A549 treated with CpdA at 1 μM for 4 hours (cell line): Measurements from ENCODE around the gene MT1B. TPM values are rescaled to one million over a fixed set of nuclear protein-coding genes. Genes with fewer than 3 reads are reported as not detected.

ENCODE experiments used
- total RNA-seq: library from RNA; stranded (reverse); fragments of 200-300 nt; extraction: Qiagen RNA extraction; gene quantifications from 5 replicates; pipeline ENCODE4 v1.2.3, GENCODE V29; 2022; ENCODE audit warnings: low read depth

Gene MT1B
- not detected in 5 replicates for total RNA-seq

DNA sequence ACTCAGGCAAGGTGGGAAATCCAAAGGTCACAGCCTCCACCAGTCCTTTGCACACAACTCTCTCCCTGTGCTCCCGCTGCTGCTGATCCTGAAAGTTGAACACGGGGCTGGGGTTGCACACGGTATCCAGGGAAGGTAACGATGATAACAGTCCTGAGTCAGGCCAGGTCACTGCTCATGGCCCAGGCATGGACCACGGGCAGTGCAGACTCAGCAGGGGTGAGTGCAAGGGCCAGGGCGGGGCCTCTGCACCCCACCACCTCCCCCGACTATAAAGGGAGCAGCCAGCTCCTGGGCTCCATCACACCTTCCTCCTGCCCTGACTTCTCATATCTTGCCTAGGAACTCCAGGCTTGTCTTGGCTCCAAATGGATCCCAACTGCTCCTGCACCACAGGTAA lies at the start of gene MT1B:
MT1B (plus strand) TSS at position 301 of the 400 bp plus-strand sequence; CDS start at position 369, 68 bp downstream.

DNA sequence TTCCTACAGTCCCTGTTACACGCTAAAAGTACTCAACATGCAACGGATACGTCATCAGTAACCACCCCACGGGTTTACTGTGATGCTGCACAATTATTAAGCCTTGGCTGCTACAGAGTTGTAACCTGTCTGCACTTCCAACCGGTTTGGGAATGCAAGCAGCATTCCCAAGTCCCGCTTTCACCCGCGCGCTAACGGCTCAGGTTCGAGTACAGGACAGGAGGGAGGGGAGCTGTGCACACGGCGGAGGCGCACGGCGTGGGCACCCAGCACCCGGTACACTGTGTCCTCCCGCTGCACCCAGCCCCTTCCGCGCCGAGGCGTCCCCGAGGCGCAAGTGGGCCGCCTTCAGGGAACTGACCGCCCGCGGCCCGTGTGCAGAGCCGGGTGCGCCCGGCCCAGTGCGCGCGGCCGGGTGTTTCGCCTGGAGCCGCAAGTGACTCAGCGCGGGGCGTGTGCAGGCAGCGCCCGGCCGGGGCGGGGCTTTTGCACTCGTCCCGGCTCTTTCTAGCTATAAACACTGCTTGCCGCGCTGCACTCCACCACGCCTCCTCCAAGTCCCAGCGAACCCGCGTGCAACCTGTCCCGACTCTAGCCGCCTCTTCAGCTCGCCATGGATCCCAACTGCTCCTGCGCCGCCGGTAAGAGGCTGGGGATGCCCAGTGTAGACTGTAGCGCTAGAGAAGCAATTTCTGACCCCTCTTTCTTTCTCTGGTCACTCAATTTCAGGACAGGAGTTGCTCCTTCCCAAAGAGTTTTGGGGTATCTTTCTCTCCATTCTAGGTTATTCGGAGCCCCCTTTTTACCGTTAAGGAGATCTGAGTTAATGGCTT lies 43.4 kb upstream of the MT1B start, which contains the start of gene MT2A:
MT2A (plus strand) TSS at position 542 of the 833 bp plus-strand sequence; CDS start at position 614, 72 bp downstream.

DNA sequence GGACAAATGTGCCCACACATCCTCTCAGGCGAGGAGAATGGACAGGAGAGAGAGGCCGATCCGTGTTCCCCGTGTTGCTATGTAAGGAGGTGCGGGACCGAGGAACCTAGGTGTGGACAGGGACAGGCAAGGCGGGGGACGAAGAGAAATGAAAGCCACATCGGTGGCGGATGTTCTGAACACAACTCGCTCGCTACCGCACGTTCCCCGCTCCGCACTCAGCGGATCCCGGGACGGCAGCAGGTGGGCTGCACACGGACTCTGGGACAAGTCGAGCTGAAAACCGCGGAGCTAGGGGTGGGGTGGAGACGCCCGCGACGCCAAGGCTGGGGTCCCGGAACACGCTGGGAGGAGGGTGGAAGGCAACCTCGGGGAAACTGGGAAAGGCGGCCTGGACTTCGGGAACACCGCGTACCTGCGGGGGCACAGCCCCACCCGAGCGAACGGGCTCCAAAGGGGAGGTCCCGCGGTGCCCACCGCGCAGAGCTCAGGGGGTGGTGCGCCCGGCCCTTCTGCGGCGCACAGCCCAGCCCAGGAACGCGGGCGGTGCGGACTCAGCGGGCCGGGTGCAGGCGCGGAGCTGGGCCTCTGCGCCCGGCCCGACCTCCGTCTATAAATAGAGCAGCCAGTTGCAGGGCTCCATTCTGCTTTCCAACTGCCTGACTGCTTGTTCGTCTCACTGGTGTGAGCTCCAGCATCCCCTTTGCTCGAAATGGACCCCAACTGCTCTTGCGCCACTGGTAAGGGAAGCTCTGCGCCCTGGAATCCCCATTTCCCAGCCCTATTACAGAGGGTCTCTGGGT lies 26.3 kb upstream of the MT1B start, which contains the start of gene MT1E:
MT1E (plus strand) TSS at position 642 of the 803 bp plus-strand sequence; CDS start at position 713, 71 bp downstream.

DNA sequence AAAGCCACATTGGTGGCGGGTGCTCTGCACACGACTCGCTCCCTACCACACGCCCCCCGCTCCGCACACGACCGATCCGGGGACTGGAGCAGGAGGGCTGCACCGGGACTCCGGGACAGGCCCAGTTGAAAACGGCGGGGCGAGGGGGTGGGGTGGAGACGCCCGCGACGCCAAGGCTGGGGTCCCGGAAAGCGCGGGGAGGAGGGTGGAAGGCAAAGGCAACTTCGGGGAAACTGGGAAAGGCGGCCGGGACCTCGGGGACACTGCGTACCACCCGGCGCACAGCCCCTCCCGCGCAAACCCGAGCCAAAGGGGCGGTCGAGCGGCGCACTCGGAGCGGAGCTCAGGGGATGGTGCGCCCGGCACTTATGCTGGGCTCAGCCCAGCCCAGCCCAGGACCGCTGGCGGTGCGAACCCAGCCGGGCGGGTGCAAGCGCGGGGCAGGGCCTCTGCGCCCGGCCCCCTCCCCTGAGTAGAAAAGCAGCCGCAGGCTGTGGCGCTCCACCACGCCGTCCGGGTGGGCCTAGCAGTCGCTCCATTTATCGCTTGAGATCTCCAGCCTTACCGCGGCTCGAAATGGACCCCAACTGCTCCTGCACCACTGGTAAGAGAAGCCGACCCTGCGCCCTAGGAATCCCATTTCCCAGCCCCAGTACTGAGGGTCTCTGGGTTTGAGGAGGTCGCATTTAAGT lies 19.4 kb upstream of the MT1B start, which contains the start of gene MT1M:
MT1M (plus strand) TSS at position 504 of the 692 bp plus-strand sequence; CDS start at position 577, 73 bp downstream.

DNA sequence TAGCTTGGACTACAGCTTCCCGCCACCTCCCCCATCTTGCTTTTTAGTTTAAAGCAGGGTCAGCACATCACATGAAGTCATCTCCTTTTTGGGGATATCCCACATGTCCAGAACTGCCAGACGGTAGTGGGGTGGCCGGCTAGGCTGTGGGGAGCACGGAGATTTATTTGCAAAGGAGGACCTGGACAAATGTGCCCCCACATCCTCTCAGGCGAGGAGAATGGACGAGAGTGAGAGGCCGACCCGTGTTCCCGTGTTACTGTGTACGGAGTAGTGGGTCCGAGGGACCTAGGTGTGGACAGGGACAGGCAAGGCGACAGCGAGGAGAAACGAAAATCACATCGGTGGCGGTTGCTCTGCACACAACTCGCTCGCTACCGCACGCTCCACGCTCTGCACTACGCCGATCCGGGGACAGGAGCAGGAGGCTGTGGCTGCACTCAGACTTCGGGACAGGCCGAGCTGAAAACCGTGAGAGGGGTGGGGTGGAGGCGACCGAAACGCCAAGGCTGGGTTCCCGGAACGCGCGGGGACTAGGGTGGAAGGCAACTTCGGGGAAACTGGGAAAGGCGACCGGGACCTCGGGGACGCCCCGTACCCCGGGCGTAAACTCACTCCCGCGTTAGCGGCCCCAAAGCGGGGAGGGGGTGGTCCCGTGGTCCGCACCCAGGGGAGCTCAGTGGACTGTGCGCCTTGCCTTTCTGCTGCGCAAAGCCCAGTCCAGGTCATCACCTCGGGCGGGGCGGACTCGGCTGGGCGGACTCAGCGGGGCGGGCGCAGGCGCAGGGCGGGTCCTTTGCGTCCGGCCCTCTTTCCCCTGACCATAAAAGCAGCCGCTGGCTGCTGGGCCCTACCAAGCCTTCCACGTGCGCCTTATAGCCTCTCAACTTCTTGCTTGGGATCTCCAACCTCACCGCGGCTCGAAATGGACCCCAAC lies 13.6 kb upstream of the MT1B start, which contains the start of gene MT1A:
MT1A (plus strand) TSS at position 853 of the 937 bp plus-strand sequence; CDS start at position 926, 73 bp downstream.

DNA sequence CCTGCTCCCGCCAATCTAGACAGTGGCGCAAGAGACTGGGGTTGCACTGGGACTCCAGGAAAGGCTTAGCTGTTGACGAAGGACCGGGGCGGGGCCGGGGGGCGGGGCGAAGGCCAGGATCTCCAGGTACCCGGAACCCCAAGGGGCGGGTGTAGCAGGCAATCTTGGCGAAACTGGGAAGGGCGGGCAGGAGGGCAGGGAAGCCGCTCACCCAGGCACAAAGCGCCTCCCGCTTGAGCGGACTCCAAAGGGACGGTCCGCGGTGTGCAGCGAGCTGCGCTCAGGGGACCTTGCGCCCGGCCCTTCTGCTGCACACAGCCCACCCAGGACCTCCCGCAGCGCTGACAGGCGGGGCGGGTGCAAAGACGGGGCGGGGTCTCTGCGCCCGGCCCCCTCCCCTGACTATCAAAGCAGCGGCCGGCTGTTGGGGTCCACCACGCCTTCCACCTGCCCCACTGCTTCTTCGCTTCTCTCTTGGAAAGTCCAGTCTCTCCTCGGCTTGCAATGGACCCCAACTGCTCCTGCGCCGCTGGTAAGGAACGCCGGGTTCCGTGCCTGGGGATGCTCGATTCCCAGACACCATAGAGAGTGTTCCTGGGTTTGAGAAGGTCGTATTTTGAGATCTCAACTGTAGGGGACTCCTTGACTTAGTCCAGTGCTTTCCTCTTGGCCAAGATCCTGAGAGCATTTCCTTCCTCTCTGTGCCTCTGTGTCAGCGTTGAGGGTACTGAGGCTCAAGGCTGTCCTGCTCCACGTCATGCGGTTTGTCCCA lies 6.1 kb downstream of the MT1B start, which contains the start of gene MT1F:
MT1F (plus strand) TSS at position 405 of the 772 bp plus-strand sequence; CDS start at position 505, 100 bp downstream.

DNA sequence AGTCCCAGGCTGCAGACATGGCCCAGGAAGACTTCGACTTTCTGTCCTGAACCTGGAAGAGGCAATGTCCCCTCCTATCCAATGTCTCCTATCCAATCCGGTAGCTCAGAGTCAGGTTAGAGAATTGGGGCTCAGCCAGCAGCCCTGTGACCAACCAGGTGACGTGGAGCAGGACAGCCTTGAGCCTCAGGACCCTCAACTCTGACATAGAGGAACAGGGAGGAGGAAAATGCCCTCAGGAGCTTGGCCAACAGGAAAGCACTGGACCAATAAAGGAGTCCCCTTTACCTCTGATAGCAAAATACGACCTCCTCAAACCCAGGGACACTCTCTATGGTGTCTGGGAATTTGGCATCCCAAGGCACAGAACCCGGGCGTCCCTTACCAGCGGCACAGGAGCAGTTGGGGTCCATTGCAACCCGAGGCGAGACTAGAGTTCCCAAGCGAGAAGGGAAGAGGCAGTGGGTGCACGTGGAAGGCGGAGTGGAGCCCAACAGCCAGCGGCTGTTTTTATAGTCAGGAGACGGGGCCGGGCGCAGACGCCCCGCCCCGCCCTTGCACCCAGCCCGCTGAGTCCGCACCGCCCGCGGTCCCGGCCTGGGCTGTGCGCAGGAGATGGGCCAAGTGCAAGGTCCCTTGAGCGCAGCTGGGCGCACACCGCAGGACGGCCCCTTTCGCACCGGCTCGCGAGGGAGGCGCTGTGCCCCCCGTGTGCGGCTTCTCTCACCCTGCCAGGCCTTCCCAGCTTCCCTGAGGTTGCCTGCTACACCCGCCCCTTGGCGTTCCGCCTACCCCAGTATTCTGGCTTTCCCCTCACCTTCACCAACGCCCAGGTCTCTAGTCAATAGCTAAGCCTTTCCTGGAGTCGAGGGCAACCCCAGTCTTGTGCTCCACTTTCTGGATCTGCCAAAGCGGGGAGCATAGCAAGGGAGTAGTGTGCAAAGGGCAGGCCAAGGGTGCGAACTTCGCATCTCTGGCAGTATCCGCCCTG lies 16.2 kb downstream of the MT1B start, which contains the start of gene MT1G:
MT1G (minus strand) TSS at position 485 of the 991 bp plus-strand sequence; CDS start at position 413, 72 bp downstream.

DNA sequence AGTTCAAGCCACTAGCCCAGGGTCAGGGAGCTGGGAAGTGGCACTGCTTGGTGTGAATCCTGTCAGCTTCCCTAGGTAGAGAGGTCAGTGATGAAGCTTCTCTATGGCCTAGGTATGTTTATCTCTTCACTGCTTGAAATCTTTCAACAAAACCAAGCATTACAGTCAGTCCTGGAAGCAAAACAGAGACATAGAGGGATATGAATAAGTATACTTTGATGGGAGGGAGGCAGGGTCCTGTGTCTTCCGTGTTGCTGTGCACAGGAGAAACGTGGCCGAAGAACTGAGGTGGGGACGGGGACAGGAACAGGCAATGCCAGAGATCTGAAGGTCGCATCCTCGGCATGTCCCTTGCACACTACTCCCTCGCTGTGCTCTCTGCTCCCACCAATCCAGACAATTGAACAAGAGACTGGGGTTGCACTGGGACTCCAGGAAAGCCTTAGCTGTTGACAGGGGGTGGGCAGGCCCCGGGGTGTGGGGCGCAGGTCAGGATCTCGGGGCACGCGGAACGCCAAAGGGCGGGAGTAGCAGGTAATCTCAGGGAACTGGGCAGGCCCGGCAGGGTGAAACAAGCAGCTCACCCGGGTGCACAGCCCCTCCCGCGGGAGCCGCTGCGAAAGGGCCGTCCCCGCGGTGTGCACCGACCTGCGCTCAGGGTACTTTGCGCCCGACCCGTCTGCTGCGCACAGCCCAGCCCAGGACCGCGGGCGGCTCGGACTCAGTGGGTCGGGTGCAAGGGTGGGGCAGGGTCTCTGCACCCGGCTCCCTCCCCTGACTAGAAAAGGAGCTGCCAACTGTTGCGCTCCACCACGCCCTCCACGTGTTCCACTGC lies 17.5 kb downstream of the MT1B start, which contains the start of gene MT1H:
MT1H (plus strand) TSS at position 810 of the 835 bp plus-strand sequence. CDS start 71 bp downstream, outside the sequence.

DNA sequence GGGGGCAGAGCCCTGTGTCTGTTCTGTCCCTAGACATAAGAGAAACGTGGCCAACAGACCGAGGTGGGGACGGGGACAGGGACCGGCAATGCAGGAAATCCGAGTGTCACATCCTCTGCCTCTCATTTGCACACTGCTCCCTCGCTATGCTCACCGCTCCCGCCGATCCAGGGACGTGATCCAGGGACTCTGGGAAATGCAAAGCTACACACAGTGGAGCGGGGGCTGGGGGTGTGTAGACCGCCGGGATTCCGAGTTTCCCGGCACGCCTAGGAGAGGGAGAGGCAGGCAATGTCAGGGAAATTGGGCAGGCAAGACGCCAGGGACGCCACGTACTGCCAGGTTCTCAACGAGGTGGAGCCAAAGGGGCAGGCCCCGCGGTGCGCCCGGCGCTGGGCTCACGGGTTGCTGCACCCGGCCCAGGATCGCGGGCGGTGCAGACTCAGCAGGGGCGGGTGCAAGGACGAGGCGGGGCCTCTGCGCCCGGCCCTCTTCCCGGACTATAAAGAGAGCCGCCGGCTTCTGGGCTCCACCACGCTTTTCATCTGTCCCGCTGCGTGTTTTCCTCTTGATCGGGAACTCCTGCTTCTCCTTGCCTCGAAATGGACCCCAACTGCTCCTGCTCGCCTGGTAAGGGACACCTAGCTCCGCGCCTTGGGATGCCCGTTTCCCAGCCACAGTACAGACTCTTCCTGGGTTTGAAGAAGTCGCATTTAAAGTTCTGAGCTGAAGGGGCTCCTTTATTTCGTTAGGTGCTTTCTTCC lies 30.4 kb downstream of the MT1B start, which contains the start of gene MT1X:
MT1X (plus strand) TSS at position 532 of the 764 bp plus-strand sequence; CDS start at position 603, 71 bp downstream.

Other genes with a start within 250 kb of the MT1B start
- 56.4 to 67.6 TPM (median 59.3 TPM) in 5 replicates for gene AMFR, start 226.3 kb upstream of the MT1B start, total RNA-seq
- 105 to 122 TPM (median 110 TPM) in 5 replicates for gene NUDT21, start 200.6 kb upstream of the MT1B start, total RNA-seq
- gene OGFOD1, start 200.3 kb upstream of the MT1B start, total RNA-seq = 63.9 to 103 TPM (median 74.3 TPM) in 5 replicates
- 16.3 to 21.6 TPM (median 19.4 TPM) in 5 replicates for gene BBS2, start 131.9 kb upstream of the MT1B start, total RNA-seq
- not detected in 5 replicates for gene MT4, start 86.8 kb upstream of the MT1B start, total RNA-seq
- 1.5 TPM in 1 of 5 replicates, not detected in the others for gene MT3, start 62.4 kb upstream of the MT1B start, total RNA-seq
- gene MT2A, start 43.3 kb upstream of the MT1B start, total RNA-seq = 559 to 813 TPM (median 661 TPM) in 5 replicates
- 0.80 TPM in 1 of 5 replicates, not detected in the others for gene MT1E, start 26.1 kb upstream of the MT1B start, total RNA-seq
- not detected in 5 replicates for gene MT1M, start 19.2 kb upstream of the MT1B start, total RNA-seq
- gene MT1A, start 13.2 kb upstream of the MT1B start, total RNA-seq = 11.0 to 18.4 TPM (median 16.2 TPM) in 5 replicates
- gene MT1F, start 6.1 kb downstream of the MT1B start, total RNA-seq = 7.8 to 18.7 TPM (median 12.3 TPM) in 5 replicates
- gene MT1G, start 16.2 kb downstream of the MT1B start, total RNA-seq = not detected in 5 replicates
- not detected in 5 replicates for gene MT1H, start 17.9 kb downstream of the MT1B start, total RNA-seq
- 152 to 245 TPM (median 180 TPM) in 5 replicates for gene MT1X, start 30.6 kb downstream of the MT1B start, total RNA-seq
- 80.5 to 105 TPM (median 103 TPM) in 5 replicates for gene NUP93, start 78.2 kb downstream of the MT1B start, total RNA-seq
- gene SLC12A3, start 213.3 kb downstream of the MT1B start, total RNA-seq = not detected in 5 replicates